HG02885 (cell line): Measurements from ENCODE around the gene ANXA5.
"Not testable (repeated sequence)": the region's sequence is repeated elsewhere in the genome, so short reads cannot be mapped to it uniquely, and the experiment has no call there.

ENCODE experiments used
- ATAC-seq: cut with Tn5 transposase; IDR thresholded peaks from one replicate; pipeline ENCODE4 v1.9.1; 2021; ENCODE audit warnings: mild to moderate bottlenecking; ENCODE audit not compliant: unreplicated experiment, poor library complexity

ANXA5 gene

GRCh38 chr4:121696581-121697461 is at the start of gene ANXA5:
Gene ANXA5, minus strand, starts transcription at chr4:121696980. Its CDS starts 391 bp downstream, at chr4:121696589.
- peak; percentile 89 for ATAC-seq

GRCh38 chr4:121742794-121743193 is 46.0 kb upstream of the ANXA5 start:
- no peak for ATAC-seq

GRCh38 chr4:121741751-121742150 is 45.0 kb upstream of the ANXA5 start:
- ATAC-seq: no peak

GRCh38 chr4:121740796-121741409 is 44.1 kb upstream of the ANXA5 start:
- ATAC-seq: no peak

- ATAC-seq: no peak
These were observed 42.8 kb upstream of the ANXA5 start for GRCh38 chr4:121739575-121739974.

GRCh38 chr4:121738780-121739535 is 42.2 kb upstream of the ANXA5 start:
- ATAC-seq: no peak

- ATAC-seq: no peak
These were observed 41.2 kb upstream of the ANXA5 start for GRCh38 chr4:121737846-121738554.

GRCh38 chr4:121736735-121737351 is 40.1 kb upstream of the ANXA5 start:
- peak; percentile 78 for ATAC-seq

- no peak for ATAC-seq
These were observed 37.8 kb upstream of the ANXA5 start for GRCh38 chr4:121734571-121734970.

- ATAC-seq: no peak
These were observed 37.2 kb upstream of the ANXA5 start for GRCh38 chr4:121733942-121734341.

GRCh38 chr4:121729753-121730152 is 33.0 kb upstream of the ANXA5 start:
- not testable (repeated sequence) for ATAC-seq

- ATAC-seq: no peak
These were observed 32.0 kb upstream of the ANXA5 start for GRCh38 chr4:121728798-121729226.

GRCh38 chr4:121728066-121728465 is 31.3 kb upstream of the ANXA5 start:
- no peak for ATAC-seq

GRCh38 chr4:121726642-121727268 is 30.0 kb upstream of the ANXA5 start:
- ATAC-seq: peak; percentile 97

GRCh38 chr4:121724671-121725070 is 27.9 kb upstream of the ANXA5 start:
- no peak for ATAC-seq

GRCh38 chr4:121721700-121722099 is 24.9 kb upstream of the ANXA5 start:
- ATAC-seq: no peak

GRCh38 chr4:121720109-121720508 is 23.3 kb upstream of the ANXA5 start:
- no peak for ATAC-seq

GRCh38 chr4:121717680-121718237 is 21.0 kb upstream of the ANXA5 start:
- ATAC-seq: no peak

- ATAC-seq: no peak
These were observed 17.8 kb upstream of the ANXA5 start for GRCh38 chr4:121714548-121714947.
